GM19099 (cell line): ENCODE data around the gene NPAS3.

Experiments used
- POLR2A ChIP-seq: IDR thresholded peaks from 3 replicates; pipeline ENCODE4 v1.6.1; 2011; ENCODE audit warnings: low read depth; ENCODE audit not compliant: insufficient read length; ENCODE audit errors: extremely low read depth

NPAS3 gene

DNA sequence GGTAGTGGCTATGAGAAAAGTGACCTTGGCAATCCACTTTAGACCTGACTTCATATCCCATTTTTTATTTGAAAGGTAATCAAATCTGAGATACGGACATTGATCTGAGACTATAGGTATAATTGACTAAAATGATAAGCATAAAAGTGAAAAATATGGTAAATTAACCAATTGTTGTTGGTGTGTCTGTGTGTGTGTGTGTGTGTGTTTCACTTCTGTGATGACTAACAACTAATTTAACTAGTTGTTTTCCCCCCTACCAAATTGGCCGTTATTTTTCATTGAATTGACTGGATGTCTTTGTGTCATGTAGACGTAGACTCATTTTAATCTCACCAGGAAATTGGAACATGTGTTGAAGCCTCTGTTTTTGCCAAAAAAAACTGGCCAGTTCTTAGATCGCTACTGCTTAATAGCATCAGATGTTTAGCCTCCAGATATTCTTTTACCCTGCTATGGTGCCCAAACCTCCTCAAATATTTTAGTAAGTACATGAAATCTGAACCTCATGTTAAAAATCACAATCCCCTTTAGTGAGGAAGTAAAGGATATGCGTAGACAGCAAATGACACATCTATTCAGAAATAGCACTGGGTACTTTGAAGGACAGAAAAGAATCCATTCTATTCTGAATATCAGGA lies 617.2 kb downstream of the NPAS3 start:
- TF ChIP-seq POLR2A: no peak

GRCh38 chr14:33556382-33557121 lies 617.9 kb downstream of the NPAS3 start:
- no peak for TF ChIP-seq POLR2A

DNA sequence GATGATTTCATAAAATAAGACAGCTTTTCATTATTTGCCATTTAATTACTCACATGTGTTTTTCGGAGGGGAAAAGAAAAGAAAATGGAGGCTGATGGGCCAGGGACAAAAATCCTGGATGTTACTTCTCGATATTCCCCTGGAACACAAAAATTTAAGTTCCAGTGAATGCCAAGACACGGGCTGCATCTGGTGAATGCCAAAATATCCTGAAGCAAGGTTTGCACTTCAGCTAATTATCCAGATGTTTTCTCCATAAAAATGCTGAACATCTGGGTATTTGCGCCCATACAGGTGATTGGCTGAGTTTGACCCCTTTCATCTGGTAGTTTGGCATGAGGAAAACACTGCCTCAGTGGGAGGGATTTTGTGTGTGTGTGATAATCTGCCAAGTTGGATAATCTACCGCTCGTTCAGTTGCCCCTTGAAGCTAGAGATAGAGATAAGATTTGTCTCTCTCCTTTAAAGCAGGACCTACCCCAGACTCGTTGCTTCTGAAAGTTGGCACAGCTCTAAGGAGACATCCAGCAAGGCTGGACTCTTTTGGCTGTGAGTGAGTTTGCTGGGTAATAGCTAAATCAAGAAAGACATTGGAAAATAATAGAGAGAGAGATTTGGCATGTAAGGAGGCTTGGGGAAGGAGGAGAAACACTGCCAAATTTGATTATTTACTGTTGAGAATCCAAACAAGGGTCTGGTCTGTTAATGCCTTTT lies 622.2 kb downstream of the NPAS3 start:
- no peak for TF ChIP-seq POLR2A

GRCh38 chr14:33561488-33562175 lies 623.0 kb downstream of the NPAS3 start:
- TF ChIP-seq POLR2A: no peak

- TF ChIP-seq POLR2A: no peak
Observed at GRCh38 chr14:33563191-33563900, 624.7 kb downstream of the NPAS3 start.

DNA sequence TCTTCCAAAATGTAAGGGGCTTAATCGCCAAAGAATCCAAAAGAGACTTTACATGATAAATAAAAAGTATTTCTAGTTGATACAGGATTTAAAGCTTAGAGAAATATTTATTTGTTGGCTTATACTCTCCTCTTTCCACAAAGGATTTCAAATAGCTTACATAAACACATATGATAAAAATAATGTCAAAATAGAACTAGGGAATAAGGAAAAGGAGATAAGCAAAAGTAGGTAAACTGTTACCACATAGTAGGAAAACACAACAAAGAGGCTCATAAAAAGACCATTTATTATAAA lies 625.2 kb downstream of the NPAS3 start:
- no peak for TF ChIP-seq POLR2A

GRCh38 chr14:33564774-33565630 lies 626.3 kb downstream of the NPAS3 start:
- no peak for TF ChIP-seq POLR2A

- TF ChIP-seq POLR2A: no peak
Observed at GRCh38 chr14:33566082-33566481, 627.4 kb downstream of the NPAS3 start.

DNA sequence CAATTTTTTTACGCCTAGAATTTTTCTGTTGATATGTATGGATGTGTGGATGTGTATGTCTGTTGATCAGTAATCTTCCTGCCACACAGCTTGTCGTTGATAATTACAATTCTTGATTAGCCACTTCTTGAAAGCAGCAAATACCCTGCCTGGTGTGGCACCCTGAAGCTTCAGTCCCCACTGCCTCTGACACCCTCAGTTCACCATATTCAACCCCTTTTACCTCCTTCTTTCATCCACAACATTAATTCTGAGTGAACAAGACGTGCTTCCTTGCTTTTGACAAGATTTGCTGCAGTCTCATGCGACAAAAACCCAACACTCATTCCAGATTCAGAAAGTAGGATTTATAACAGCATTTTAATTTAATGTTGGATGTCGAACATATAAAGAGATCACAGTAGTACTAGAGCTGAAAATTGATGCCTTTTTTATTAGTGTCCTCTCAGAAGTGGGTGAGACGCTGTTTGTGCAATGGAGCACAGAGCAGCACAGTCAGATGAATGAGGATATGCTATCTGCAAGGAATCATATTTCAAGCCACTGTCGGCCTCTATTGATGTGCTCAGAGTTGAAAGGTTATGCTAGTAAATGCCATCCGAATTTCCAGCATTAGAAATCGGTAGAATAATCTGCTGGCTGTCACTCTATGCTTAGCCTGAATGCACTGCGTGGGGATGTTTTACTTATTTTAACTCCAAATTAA lies 628.5 kb downstream of the NPAS3 start:
- no peak for TF ChIP-seq POLR2A

- no peak for TF ChIP-seq POLR2A
Observed at GRCh38 chr14:33567731-33568130, 629.1 kb downstream of the NPAS3 start.

- no peak for TF ChIP-seq POLR2A
Observed at GRCh38 chr14:33568935-33569579, 630.4 kb downstream of the NPAS3 start.

GRCh38 chr14:33569821-33570687 lies 631.4 kb downstream of the NPAS3 start:
- TF ChIP-seq POLR2A: no peak
